NCI-H524 treated with DMSO at 0.1 percent for 48 hours (cell line): Measurements from ENCODE around the gene MACROH2A1.

Experiments
- DNase-seq: peaks from one replicate; lab custom pipeline; 2025; lab: John Stamatoyannopoulos, UW

The MACROH2A1 gene

DNA sequence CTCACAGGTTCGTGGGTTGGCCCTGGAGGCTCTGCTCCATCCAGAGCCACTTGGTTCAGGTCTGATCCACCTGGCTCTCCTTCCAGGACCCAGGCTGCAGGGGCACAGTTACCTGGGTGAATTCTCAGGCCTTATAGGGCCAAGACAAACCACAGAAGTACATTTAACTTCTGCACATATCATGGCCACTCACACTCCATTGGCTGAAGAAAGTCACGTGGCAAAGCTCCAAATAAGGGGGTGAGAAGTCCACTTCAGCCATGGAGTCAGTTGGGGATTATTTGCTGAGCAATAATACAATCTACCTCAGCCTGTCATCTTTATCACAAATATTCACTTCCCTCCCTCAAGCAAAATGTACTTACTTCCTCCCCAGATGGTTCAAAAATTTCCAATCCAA, 83.6 kb downstream of the MACROH2A1 start:
- no peak for DNase-seq

DNA sequence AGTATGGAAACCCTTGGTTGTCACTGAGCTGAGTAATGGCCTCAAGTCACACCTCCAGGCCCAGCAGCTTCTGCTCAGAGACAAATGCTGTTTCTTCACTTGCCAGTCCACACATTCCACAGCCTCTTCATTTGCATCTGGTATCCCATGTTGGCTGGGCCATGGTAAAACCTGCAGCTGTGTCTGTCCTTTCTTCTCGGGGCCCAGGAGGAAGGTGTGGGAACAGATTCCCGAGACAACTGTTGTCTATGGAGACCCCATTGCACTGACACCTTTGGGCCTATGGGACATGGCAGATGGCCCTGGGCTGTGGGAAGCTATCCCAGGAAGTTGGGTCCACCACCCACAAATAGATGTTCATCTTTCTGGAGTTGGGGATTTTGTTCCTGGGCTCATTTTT, 85.1 kb downstream of the MACROH2A1 start:
- DNase-seq: no peak

DNA sequence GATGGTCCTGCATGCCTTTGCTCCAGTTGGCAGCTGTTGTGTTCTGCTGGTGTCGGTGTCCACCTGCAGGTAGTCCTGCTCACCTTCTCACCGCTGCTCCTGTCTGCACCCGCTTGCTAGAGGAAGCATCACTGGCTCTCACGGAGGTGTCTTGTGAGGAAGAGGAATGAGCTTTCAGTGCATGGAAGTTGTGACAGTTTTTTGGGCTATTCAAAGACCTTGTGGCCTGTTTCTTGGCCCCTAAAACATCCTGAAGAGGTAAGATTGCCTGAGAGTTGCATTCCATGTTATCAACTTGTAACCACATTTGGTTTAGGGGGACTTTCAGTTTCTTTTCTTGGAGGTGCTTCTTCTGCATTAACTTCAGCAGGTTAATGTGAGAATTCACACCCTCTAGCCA, 85.6 kb downstream of the MACROH2A1 start:
- no peak for DNase-seq

DNA sequence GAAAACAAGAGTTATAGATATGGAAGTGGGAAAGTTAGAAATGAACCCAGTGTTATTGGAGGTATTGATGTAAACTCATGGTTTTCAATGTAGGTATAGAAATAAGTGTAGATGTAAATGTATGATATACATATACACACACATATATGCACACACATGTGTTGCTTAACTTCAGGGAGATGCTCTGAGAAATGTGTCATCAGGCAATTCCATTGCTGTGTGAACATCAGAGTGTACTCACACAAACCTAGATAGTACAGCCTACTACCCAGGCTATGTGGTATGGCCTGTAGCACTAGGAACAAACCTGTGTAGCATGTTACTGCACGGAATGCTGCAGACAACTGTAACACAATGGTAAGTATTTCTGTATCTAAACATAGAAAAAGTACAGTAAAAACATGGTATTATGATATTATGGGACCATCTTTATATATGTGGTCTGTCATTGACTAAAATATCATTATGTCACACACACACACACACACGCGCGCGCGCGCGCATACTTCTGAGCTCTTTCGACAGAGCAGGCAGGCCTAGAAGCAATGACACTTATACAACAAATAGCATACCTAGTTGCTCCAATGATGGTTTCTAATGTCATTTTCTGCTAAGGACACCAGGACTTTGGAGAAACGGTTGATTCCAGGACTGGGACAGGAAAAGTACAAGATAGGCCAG, 86.6 kb downstream of the MACROH2A1 start:
- no peak for DNase-seq

DNA sequence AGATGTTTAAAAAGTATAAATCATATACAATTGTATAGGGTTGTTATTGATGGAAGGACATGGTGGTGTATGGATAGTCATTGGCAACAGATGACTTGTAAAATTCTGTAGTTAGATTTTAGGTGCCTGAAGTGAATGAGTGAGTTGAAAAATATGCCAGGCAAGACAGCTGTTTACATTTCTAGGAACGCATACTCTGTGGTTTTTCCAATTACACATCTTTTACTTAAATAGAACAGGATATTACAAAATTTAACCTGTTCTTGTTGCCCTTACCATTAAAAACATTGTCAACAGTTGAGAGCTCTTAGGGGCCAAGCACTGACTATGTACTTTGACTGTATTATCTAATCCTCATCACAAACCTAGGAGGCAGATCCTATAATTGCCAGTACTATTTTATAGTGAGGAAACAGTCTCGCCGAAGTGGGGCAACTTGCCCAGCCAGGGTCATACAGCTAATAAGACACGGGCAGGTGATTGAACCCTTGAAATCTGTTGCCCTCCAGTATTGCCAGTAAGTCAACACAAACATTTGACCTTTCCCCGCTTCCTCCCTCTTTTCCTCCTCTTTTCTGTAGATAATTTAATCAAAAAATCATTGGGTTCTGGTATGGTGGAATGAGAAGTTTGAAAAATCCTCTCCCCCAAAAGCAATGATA, 88.6 kb downstream of the MACROH2A1 start:
- no peak for DNase-seq

DNA sequence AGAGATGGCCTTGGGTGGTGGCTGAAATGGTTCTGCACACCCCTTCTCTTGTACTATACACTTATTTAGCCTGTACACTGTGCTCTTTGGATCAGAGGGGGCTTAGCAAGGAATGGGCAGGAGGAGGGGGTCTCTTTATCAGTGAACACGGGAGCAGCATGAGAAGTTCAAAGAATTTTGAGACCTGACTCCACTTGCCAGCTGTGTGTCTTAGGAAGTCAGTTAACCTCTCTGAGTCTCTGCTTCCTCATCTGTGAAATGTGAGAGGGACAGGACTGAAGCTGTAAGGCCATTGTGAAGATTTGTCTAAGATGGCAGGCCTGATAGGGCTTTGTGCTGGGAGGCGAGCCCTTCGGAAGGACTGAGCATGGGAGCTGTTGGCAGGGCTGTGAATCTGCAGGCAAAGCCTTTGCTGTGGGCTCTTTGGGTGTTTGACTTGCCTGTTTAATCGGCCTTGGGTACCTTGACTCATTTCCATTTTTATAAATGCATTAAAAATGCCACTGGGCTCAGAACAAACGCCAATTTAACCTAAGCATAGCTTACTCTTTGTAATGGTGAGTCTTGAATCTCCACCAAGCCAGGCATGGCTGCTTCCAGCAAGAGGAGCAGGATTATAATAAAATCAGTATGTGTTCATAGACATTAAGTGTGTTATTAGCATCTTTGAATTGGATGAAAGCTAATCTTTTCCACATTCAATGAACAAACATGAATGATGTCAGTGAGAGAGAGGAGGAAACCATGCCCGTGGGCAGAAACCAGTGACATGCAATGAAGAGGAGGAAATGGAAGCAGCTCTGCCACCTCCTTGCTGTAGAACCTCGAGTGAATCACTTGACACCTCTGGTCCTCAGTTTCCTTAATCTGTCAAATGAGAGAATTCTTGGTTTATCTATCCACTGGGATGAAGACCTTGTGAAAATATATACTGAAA, 89.4 kb downstream of the MACROH2A1 start:
- no peak for DNase-seq

DNA sequence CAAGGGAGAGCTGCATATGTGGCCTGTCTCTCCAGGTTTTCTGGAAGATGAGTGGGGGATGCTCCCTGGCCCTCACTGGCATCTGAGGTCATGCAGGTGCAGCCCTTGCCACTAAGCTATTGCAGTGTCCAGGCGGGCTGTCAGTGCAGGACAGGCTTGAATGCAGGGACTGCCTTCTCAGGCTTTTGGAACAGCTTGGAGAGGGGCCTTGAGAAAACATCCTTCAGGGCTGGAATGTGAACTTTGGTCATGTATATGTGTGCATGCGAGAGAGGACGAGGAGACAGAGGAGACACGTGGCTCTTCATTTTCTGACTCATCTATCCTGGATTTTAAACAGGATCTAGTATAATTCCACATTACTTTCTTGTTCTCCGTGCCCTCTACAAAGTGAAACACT, 90.3 kb downstream of the MACROH2A1 start:
- no peak for DNase-seq

DNA sequence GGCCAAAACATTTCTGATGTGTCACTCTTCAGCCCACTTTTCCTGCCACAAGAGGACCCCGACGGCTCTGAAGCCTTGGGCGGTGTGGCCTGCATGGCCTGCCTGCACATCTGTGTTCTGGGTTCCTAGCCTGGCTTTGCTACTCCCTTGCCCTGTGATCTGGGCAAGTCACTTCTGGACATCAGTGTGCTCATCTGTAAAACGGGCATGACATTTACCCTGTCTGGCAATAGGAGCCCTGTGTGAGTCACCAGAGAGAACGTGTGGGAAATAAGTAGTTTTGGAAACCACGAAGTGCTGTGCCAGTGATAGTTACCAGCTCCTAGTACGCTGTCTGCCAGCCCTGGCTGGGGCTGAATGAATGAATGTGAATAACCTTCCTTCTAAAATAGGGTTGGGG, 90.8 kb downstream of the MACROH2A1 start:
- no peak for DNase-seq

DNA sequence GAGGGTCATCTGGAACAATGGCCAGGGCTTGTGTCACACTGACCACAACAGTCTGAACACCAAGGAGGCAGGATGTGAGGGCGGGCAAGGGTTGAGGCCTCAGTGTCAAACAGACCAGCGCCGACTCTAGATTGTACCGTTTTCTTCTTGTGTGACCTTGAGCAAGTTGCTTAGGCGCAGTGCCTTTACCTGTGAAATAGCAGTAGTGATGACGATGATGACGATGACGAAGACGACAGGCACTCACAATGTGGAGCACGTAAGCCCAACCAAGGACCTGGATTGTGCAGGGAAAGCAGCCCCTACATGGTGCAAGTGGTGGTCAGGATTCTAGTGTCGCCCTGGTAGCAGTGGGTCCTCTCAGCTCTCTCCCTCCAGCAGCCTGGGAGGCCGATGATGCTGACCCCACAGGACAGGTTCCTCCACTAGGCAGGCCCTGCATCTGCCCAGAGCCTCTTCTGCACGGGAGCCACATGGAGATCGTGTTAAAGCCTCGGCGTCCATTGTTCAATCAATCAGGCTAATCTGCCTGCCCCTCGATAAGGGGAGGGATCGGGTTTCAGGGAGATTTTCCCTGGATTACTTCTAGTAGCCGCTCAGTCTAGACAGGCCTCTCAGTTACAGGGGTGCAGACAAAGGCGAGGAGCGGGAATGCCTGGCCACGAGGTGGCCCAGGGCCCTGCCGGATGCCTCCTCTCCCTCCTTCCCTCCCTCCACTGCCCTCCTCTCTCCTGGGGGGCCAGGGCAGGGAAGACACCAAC, 91.7 kb downstream of the MACROH2A1 start:
- peak; percentile 47 for DNase-seq

DNA sequence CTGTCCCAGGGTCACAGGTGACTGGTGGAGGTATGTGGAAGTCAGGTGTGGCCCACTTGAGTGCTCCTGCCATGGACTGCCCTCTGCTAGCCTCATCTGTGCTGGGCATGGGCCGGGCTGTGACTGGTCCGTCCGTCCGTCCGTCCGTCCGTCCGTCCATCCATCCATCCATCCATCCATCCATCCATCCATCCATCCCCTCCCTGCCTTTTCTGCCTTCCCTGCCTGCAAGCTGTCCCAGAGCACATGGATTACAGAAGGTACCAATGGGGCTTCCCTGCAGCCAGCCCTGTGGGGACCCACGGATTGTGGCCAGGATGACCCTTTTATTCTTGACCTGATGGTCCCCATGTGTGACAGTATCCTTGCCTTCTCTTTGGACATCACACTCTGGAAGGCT, 92.5 kb downstream of the MACROH2A1 start:
- no peak for DNase-seq

DNA sequence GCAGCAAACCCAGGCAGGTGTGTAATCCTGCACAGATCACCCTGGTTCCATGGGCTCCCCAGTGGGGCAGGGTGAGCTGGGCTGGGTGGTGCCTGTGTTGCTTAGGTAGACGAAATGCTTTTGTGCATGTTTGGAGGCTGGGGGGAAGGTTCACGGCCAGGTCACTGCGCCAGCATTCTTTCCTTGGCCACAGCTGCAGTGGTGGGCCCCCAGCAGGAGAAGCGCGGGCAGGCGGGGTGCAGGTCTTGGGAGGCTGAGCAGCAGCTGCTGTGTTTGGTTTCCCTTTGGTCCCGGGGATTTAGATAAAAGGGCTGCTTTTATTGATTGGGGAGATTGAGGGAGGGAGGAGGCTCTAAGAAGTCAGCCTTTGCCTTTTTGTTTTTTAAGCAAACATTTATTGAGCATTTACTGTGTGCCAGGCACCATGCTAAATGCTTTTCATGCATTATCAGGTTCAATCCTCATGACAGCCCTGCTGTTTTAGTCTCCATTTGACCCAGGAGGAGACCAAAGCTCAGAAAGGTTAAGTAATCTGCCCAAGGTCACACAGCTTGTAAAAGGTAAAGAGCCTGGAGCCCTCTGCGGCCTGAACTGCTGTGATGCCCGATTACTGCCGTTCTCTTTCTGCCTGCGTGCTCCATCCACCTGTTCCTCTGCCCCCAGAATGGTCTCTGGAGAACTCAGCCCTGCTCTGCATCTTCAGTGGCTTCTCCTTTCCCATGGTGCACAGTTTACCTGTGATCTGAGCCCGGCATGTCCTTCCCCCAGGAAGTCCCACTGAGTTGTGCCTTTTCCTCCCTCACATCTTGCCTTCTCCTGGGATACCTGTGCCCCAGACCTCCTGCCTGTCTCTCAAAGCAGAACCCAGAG, 94.4 kb downstream of the MACROH2A1 start:
- no peak for DNase-seq

DNA sequence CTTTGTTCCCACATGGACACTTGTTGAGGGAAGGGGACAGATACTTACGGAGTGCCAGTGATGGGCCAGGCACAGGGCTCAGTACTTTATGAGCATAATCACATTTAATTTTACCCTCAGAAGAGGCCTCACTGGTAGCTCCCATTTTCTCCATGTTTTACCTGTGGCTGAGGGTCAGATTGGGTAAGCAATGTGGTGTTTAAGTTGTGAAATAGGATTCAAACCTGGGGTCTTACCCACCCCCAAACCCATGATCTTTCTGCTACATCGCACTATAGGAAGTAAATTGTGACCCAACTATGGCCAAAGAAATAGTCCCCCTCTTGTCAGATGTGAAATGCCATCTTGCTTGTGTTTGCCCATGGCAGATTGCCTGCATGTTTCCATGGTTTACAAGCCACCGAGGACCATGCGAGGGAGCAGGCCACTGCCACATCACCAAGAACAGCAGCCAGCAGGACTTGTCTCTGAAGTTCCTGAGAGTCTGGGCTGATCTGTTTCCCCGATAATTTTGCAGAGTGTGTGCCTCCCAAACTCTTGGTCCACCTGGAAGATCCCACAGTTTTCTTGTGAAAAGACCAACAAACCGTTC, 95.4 kb downstream of the MACROH2A1 start:
- DNase-seq: no peak

DNA sequence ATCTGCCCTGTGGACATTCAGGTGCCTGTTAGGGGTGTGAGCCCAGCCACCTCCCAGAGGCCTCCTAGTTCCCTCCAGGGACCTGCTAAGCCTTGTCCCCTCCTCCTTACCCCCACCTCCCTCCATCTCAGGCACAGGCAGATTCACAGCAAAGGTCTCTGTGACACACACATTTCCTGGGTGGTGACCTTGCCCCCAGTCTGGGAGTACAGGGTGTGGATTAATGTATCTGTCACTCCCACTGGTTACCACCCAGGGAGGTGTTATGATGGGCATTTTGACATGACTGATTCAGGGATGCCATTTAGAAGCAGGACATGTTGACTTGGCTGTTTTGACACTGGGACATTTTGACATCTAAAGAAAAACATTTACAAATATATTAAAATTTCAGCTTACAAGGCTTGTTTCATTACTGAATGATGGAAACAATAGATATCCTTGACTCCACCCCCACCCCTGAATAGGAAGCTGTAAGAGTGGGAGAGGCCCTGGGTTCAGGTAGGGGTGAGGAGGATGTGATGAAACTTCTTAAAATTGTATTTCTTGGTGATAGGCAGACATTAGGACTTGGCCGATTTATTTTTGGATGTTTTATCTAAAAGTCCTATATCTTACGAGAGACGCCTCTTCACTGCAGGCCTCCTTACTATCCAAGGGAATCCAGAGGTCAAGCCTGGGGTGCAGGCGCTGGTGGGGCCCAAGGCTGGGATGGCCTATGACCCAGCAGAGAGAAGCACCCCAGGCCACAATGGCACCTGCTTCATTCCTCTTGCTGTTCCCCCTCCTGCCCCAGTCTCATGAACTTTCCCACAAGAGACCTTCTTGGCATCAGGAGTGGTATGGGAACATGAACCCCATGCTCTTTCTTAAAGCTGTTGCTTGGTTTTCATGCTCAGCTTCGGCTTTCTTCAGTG, 101.9 kb downstream of the MACROH2A1 start:
- no peak for DNase-seq

DNA sequence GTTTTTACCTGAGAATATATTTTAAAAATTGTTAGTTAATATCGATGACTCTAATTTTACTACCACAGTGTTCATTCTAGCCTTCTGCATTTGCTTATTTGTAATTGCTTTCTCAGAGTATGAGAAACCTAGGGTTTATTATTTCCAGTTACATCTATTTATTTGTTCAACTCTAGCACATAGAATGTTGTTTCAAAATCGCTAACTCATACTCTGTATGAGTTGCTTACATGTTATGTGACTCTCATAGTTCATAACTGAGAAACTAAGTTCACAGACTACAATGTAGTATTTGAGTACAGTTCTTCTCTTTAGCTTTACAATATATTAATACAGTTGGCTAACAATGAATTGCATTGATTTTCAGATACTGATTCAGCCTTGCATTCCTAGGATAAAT, 103.2 kb downstream of the MACROH2A1 start:
- no peak for DNase-seq

DNA sequence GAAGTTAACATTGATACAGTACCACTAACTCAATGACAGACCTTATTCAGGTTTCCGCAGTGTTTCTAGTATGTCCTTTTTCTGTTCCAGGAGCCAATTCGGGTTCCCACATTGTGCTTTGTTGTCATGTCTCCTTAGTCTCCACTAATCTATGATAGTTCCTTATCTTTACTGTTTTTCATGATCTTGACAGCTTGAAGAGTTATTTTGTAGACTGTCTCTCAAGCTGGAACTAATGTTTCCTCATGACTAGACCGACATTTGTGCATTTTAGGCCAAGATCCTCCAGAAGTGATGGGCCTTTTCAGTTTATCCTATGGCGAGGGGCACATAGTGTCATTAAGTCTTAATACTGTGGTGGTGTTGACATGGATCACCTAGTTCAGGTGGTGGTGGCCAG, 104.2 kb downstream of the MACROH2A1 start:
- DNase-seq: no peak

DNA sequence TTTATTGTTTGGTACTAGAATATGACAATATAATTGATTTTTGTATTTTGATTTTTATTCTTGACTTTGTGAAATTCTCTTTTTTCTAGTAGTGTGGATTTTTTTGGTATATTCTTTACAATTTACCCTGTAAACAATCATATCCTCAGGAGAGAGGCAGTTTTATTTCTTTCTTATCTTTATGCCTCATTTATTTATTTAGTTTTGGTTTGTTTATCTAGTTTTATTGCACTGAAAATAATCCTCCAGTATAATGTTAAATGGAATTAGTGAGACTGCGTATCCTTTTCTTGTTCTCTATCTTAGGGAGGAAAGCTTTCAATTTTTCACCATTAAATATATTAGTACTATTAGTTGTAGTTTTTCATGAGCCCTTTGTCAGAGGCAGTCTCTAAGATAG, 109.4 kb downstream of the MACROH2A1 start:
- DNase-seq: no peak

DNA sequence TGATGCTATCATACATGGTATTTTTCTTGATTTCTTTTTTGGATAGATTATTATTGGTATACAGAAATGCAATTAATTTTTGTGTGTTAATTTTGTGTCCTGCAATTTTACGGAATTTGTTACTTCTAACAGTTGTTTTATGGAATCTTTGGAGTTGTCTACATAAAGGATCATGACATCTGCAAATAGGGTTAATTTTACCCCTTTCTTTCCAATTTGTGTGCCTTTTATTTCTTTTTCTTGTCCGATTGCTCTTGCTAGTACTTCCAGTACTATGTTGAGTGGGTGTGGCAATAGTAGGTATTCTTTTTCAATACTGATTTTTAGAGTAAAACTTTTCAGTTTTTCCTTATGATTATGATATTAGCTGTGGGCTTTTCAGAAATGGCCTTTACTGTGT, 111.5 kb downstream of the MACROH2A1 start:
- no peak for DNase-seq
